ENCODE results near the gene TEX9. TPM values are rescaled to one million over a fixed set of nuclear protein-coding genes. Genes with fewer than 3 reads are reported as not detected.

TEX9 gene
- polyA plus RNA-seq, 3 donors, result 0.03 to 0.46 TPM; not detected in 1

DNA sequence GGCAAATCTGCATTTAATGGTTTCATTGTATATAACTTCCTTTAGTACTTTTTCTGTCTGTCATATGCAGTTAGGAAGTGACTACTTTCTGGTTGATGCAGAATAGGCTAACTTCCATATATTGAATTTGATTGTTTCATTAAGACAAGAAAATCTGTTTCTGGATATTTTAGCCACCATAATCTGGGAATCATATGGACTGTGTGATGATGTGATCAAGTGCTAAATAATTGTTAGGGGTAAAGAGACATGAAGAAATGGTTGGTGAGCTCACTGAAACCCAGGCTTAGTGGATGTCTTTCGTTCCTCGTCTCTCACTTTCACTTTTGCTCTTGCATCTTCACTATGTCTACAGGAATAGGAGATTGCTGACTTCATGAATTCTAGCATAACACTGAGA lies 103.2 kb downstream of the TEX9 start:
- Histone ChIP-seq H3K27me3 (ENCODE audit: control insufficient read depth in 2 of 2, insufficient read depth in 2 of 2, low read length in 2 of 2) (no peaks in the 10 kb centered on the region), H3K27ac (ENCODE audit: low read depth in 1 of 2, low read length in 2 of 2) (peak overlapping the region in 1 of 2 donors; percentile 71), H3K9ac (ENCODE audit: insufficient read depth, low read length, poor library complexity, severe bottlenecking) (no peak overlapping the region), H3K4me2 (replicated peaks; ENCODE audit: extremely low read depth, low read length, poor library complexity, severe bottlenecking) (peak overlapping the region; percentile 76), H2AFZ (ENCODE audit: insufficient read depth, low read depth, low read length, poor library complexity, severe bottlenecking) (peak overlapping the region; percentile 79), H4K20me1 (ENCODE audit: insufficient read depth, low read length) (no peaks in the 10 kb centered on the region), H3K36me3 (replicated peaks in 1 of 2; ENCODE audit: control insufficient read depth in 1 of 2, insufficient read depth in 2 of 2, low read length in 2 of 2) (no peaks in the 10 kb centered on the region), H3K4me3 (replicated peaks in 1 of 3; ENCODE audit: low read depth in 2 of 3, low read length in 3 of 3) (peak overlapping the region; percentile 43 to 79 (median 75)), H3K9me3 (replicated peaks in 1 of 2; ENCODE audit: control insufficient read depth in 1 of 2, insufficient read depth in 1 of 2, low read length in 2 of 2) (no peaks in the 10 kb centered on the region), H3K79me2 (ENCODE audit: insufficient read depth, low read length) (no peaks in the 10 kb centered on the region), H3K4me1 (ENCODE audit: control insufficient read depth in 1 of 2, insufficient read depth in 2 of 2, low read length in 2 of 2) (peaks cover 14 to 27% of the 10 kb centered on the region in 2 donors)
- H3K36me3 Mint-ChIP-seq, result no peaks in the 10 kb centered on the region
- H3K27me3 Mint-ChIP-seq (ENCODE audit: low read depth in 3 of 3), result peaks cover 0 to 2% (median under 1%) of the 10 kb centered on the region in 3 donors
- H3K4me3 Mint-ChIP-seq, result peak overlapping the region; percentile 73 to 93
- DNase-seq, result peak in 2 of 3 donors; percentile 6 to 8
- intact Hi-C loops (cut with micrococcal nuclease), result loop anchor here in 1 of 2 donors (5.0 kb wide), 1 partner anchor 231 kb away; no protein-coding TSS in a partner anchor
- peak overlapping the region in 6 of 7 donors; percentile 53 to 87 (median 76) for H3K27ac Mint-ChIP-seq
- no peaks in the 10 kb centered on the region for H3K9me3 Mint-ChIP-seq
- peaks cover 26% of the 10 kb centered on the region for H3K4me1 Mint-ChIP-seq
- WGBS (ENCODE audit: insufficient coverage), result no CpG with 5 or more reads among the region's 2 CpGs
- TF ChIP-seq, protein P1, sequence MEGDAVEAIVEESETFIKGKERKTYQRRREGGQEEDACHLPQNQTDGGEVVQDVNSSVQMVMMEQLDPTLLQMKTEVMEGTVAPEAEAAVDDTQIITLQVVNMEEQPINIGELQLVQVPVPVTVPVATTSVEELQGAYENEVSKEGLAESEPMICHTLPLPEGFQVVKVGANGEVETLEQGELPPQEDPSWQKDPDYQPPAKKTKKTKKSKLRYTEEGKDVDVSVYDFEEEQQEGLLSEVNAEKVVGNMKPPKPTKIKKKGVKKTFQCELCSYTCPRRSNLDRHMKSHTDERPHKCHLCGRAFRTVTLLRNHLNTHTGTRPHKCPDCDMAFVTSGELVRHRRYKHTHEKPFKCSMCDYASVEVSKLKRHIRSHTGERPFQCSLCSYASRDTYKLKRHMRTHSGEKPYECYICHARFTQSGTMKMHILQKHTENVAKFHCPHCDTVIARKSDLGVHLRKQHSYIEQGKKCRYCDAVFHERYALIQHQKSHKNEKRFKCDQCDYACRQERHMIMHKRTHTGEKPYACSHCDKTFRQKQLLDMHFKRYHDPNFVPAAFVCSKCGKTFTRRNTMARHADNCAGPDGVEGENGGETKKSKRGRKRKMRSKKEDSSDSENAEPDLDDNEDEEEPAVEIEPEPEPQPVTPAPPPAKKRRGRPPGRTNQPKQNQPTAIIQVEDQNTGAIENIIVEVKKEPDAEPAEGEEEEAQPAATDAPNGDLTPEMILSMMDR (IDR thresholded peaks at IDR 0.05), result no peak

DNA sequence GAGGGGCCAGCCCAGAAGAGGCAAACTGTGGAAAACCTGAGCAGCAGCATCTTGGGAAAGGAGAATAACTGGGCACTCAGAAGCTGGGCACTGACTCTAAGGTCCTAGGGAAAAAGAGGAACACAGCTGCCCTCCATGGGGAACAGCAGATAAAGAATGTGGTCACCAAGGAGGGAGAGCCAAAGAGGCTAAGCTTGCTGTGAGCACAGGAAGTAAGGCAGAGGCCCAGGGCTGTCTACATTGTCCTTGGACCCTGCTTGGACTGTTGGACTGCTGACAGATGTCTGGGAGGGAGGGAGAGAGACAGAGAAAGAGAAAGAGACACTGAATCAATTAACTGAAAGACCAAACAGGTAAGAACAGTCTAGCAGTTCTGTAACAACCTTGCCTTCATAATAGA lies 104.3 kb downstream of the TEX9 start:
- no peaks in the 10 kb centered on the region for H3K9me3 Mint-ChIP-seq
- Histone ChIP-seq H3K79me2 (ENCODE audit: insufficient read depth, low read length) (no peaks in the 10 kb centered on the region), H3K4me1 (ENCODE audit: control insufficient read depth in 1 of 2, insufficient read depth in 2 of 2, low read length in 2 of 2) (peaks cover 11 to 24% of the 10 kb centered on the region in 2 donors), H2AFZ (ENCODE audit: insufficient read depth, low read depth, low read length, poor library complexity, severe bottlenecking) (peak overlapping the region; percentile 67), H3K4me2 (replicated peaks; ENCODE audit: extremely low read depth, low read length, poor library complexity, severe bottlenecking) (no peak overlapping the region), H3K4me3 (replicated peaks in 1 of 3; ENCODE audit: low read depth in 2 of 3, low read length in 3 of 3) (no peak overlapping the region), H3K9me3 (replicated peaks in 1 of 2; ENCODE audit: control insufficient read depth in 1 of 2, insufficient read depth in 1 of 2, low read length in 2 of 2) (no peaks in the 10 kb centered on the region), H3K9ac (ENCODE audit: insufficient read depth, low read length, poor library complexity, severe bottlenecking) (no peak overlapping the region), H4K20me1 (ENCODE audit: insufficient read depth, low read length) (no peaks in the 10 kb centered on the region), H3K27ac (ENCODE audit: low read depth in 1 of 2, low read length in 2 of 2) (no peak overlapping the region), H3K36me3 (replicated peaks in 1 of 2; ENCODE audit: control insufficient read depth in 1 of 2, insufficient read depth in 2 of 2, low read length in 2 of 2) (no peaks in the 10 kb centered on the region), H3K27me3 (ENCODE audit: control insufficient read depth in 2 of 2, insufficient read depth in 2 of 2, low read length in 2 of 2) (no peaks in the 10 kb centered on the region)
- intact Hi-C loops (cut with micrococcal nuclease), result loop anchor here in 1 of 2 donors (5.0 kb wide), 1 partner anchor 232 kb away; no protein-coding TSS in a partner anchor
- no peaks in the 10 kb centered on the region for H3K36me3 Mint-ChIP-seq
- no peak overlapping the region for H3K4me3 Mint-ChIP-seq
- H3K27ac Mint-ChIP-seq, result peak overlapping the region in 3 of 7 donors; percentile 6 to 58 (median 21)
- H3K27me3 Mint-ChIP-seq (ENCODE audit: low read depth in 3 of 3), result peaks cover 1 to 2% (median 2%) of the 10 kb centered on the region in 3 donors
- TF ChIP-seq, protein P1 (IDR thresholded peaks at IDR 0.05), result no peak
- H3K4me1 Mint-ChIP-seq, result peaks cover 23% of the 10 kb centered on the region
- DNase-seq, result no peak
